GM18507 (cell line): ENCODE data around the gene LRRC8B.
"Not testable (repeated sequence)": the region's sequence is repeated elsewhere in the genome, so short reads cannot be mapped to it uniquely, and the experiment has no call there.

Experiments used
- DNase-seq: peaks from one replicate; pipeline ENCODE4 v3.0.0; 2011; ENCODE audit warnings: low read depth; ENCODE audit not compliant: insufficient read length; ENCODE audit errors: extremely low spot score
- FAIRE-seq: peaks from 2 replicates; lab custom pipeline; 2011; peaks lifted over from hg19 to GRCh38; lab: Jason Lieb, UNC

LRRC8B gene

DNA sequence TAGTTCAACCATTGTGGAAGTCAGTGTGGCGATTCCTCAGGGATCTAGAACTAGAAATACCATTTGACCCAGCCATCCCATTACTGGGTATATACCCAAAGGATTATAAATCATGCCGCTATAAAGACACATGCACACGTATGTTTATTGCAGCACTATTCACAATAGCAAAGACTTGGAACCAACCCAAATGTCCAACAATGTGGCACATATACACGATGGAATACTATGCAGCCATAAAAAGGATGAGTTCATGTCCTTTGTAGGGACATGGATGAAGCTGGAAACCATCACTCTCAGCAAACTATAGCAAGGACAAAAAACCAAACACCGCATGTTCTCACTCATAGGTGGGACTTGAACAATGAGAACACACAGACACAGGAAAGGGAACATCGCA lies 2.7 kb upstream of the LRRC8B start:
- DNase-seq, FAIRE-seq: not testable (repeated sequence)

DNA sequence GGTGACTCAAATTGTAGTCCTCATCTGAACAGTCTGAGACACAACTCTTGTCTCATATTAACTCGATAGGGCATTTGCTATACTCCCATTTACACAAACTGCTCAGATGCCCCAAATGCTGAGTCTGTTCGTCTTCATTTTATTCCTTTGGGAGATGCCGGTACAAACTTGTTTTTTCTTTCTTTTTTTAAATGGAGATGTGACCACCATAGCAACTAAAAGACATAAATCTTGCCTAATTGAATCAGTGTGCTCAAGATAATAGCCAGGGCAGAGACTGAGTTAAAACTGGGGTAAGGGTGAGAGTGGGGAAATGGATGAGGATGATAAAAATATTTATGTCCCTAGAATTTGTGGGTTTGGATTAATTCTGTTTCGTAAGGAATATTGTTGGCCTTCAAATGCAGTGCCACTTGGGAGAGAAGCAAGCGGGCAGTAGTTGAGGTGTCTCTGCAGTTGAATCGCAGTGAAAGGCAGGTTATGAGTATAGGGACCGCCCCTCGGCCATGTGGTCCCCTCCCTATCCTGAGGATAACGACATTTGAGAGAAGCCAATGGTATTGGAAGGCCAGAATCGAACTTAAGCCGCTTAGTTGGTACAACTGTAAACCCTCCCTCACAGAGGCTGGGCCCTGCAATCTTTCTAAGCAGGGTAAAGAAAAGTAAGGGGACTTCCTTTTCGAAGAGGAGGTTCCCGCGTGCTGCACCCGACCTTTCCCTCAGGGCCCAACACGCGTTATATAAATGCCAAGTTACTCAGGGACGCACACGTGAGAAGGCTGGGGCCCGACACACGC lies 859 bp upstream of the LRRC8B start:
- DNase-seq (peak; percentile 14), FAIRE-seq (peak; percentile 64)

DNA sequence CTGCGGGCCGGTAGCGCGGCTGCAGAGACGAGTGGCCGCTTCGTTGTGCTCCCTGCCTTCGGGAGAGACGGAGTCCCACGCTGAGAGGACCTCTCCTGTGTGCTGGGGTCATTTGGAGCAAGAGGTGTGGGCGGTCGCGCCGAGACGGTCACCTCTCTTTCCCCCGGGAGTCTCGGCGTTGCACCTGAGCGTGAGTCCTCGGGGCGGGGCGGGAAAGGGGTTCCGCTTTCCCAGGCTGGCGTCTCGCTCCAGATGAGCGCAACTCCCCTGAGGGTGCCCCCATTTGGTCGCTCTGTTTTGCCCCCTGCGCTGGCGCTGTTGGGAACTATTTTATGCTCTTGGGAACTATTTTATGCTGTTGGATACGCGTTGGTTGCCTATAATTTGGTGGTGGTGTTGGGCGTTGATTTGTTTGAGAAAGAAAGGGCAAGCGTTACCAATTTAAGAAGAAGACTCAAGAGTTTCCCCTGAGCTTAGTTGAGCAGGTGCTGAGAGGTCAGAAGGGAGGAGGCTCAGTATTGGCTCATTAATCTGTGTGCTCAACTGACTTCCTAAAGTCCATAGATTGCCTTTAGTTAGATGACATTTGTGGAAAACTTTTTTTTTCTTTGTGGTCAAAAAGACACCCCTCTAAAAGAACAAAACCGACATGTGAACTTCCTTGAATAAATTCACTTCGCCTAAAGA lies 683 bp downstream of the LRRC8B start:
- FAIRE-seq: peak; percentile 67
- DNase-seq: peak; percentile 8

DNA sequence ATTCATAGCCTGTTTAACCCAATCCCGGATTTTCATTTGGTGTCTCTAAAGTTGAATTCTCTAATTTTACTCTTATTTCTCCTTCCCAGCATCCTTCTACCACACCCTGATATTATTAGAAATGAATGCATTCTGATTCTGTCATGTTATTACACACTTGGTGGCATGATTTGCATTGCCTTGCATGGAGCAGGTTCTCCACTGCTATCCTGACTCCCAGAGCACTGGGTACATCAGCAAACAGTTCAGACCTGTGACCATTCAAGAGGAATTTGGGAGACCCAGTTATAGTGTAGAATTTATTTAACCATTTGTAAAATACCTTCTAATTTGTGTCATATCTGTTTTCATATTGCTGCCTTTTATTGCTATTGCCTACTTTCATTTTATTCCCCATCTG lies 2.6 kb downstream of the LRRC8B start:
- DNase-seq: no peak
- FAIRE-seq: no peak

DNA sequence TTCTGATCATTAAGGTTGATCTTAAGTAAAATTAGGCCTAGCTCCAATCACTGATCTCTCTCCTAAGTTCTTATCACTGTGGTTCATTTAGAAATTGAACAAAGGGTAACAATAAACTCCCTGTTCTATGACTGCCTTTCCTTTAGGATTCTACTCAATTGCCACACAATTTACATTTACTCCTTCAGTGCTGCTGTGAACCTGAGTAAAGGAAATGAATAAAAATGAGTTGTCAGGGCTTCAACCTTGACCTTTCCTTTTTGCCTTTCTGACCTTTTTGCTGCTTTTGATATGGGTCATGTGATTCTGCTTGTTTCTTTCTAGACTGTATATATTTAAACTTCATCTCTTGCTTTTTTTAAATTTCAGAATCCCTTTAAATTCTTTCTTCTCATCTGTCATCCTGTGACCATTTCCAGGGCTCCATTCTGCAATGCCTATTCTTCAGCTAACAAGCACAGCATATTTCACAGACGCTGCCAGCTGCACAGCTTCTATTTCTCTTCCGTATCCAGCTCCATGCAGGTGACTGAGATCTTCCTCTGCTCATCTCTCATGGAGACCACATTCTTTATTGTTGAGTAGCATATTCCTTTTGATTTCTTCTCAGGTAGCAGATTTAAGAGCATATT lies 3.2 kb downstream of the LRRC8B start:
- FAIRE-seq: no peak
- no peak for DNase-seq

DNA sequence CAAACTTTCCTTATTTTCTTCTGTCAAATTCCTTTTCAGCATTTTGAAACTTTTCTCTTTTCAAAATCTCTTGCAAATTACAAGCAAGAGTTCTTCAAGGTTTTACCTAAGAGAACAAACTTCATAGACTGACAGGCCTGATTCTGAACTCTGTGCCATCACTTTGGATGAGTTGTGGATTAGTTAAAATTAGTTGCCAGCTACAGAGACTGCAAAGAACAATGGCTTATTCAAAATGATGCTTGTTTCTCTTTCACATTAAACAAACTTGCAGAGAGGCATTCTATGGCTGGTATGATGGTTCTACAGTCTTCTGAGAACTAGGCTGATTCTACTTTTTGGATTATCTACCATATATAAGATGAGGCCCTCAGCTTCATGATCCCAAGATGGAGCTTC lies 3.8 kb downstream of the LRRC8B start:
- FAIRE-seq: no peak
- DNase-seq: no peak

DNA sequence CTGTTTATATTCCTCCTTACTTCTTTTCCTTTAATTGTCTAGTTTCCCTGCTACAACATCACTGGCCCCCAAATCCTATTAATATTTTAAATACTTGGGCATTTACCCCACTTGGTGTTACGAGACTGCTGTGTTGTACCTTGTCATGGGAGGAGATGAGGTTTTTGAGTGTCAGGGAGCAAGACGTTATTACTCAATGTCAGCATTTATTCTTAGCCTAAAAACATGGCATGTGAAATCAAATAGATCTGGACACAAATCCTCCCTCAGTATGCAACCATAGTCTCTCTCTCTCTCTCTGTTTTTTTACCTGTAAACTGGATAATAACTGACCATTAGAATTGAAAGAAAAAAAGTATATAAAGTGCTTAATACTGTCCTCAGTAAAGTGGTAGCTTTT lies 4.6 kb downstream of the LRRC8B start:
- DNase-seq (no peak), FAIRE-seq (peak; percentile 44)

DNA sequence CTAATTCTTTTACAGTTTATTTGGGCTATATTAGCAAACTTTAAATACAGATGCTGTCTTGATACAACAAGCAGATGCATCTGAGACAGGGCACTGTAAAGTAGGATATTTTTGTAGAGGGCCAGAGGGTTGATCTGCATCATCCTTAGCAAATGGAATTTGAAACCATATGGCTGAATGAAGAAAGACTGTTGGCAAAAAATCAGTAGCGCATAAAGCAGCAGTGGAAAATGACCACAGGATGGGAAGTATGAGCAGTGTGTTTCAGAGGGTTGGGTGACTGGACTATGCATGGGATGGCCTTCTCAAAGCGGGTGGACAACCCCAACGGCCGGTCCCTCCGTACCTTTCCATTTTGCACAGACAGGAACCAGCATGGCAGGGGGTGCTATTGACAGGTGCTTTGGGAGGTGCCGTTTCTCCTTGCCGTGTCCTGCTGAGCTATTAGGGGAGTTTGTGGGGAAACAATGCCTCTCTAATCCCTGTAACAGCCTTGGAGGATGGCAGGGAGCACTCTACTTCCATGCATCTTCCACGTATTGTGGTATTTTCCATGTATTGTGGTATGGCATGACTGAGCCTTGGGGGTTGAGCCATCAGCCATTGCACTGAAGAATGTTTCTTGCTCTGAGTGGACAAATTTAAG lies 5.9 kb downstream of the LRRC8B start:
- no peak for FAIRE-seq
- DNase-seq: no peak

DNA sequence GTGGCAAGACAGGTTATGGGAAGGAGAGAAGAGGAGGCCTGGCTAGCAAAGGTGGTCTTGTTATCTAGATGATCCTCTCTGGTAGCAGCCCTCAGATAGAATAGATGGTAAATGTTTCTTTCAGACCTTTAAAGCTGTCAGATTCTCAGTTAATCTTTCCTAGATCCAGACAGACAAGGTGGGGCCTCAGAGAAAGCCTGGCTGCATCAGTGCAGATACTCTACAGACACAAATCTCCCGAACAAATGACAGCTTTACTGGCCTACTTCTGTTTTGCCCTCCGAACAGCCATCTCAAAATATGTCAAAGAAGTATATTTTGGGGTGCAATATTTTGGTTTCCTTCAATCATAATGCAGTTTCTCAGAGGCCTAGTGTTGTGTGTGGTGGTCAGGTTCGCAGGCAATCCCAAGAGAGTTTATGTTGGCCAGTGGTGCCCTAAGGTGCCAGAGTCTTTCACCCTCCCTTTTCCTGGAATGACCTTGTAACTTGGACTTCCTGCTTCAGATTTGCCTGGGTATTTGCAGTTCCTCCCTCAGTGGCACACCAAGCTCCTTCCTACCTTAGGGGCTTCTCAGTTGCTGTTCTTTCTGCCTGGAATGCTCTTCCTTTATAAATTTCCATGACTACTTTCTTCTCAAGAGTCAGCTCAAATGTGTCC lies 7.0 kb downstream of the LRRC8B start:
- FAIRE-seq: no peak
- DNase-seq: no peak

DNA sequence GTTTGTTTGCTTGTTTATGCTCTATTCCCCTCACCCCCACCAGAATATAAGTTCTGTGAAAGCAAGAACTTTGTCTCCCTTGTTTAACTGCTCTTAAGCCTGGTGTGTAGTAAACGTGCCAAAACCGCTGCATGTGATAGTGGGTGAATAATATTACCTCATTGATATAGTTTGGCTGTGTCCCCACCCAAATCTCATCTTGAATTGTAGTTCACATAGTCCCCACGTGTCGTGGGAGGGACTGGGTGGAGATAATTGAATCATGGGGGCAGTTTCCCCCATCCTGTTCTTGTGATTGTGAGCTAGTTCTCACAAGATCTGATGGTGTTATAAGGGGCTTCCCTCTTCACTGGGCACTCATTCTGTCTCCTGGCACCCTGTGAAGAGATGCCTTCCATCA lies 7.6 kb downstream of the LRRC8B start:
- no peak for FAIRE-seq
- no peak for DNase-seq

DNA sequence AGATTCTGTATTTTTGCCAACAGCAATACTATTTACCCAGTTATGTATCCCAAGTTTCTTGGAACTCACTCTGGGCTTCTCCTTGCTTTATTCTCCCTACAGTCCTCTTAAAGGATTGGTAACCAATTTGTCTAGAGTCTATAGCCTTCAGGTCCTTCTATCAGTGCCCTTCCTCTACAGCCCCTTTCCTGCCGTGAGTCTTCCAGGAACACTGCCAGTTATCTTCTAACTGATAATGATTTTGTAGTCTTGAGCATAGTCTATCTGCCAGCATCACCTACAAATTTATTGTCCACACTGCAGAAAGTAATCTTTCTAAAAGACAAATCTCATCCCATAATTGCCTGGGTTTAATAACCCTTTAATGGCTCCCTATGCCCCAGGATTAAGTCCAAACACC lies 8.2 kb downstream of the LRRC8B start:
- no peak for FAIRE-seq
- DNase-seq: no peak

DNA sequence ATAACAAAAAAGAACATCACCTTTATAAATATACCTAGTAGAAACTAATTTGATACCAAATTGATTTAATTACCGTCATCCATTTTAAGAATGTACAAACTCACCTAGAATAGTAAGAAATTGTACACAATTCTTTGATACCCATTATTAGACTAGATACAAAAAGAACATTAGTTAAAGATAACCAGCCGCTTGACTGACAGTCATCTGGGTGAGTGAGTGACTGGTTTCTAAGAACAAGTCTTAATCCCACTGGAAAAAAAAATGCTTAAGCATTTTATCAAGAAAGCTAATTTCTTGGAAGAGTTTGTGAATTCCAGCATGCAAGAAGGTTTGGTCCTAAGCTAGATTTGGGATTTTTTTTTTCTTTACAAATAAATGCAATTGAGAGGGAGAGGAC lies 10.9 kb downstream of the LRRC8B start:
- FAIRE-seq (no peak), DNase-seq (no peak)

DNA sequence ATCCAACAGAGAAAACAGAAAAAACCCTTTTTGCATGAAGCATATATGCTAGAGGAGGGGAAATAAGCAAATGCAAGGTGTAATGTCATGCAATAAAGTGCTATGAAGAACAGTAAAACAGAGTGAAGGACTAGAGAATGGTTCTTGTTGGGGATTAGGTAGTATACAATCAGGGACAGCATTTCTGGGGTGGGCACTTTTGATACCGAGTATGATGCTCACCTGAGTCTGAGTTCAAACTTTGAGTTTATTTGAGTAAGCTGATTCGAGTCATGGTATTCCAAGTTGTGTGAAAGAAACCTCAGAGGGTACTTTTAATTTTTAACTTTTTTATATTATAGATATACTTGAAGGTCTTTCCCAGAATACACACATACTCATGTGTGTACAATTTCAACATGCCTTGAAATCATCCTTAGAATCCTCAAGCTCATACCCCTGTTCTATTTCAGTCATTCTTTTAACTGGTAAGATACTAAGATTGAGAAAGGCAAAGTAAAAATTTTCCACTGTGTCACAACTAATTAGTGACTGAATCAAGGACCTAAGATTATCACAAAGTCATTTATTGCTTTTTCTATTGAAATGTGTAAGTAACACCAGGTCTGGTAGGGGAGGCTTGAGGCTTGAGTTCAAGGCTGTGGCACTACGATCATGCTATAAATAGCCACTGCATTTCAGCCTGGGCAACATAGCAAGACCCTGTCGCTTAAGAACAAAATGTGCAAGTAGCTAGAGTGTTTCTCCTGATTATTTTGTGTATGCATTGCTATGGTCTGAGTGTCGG lies 12.1 kb downstream of the LRRC8B start:
- DNase-seq (no peak), FAIRE-seq (peak; percentile 15)

DNA sequence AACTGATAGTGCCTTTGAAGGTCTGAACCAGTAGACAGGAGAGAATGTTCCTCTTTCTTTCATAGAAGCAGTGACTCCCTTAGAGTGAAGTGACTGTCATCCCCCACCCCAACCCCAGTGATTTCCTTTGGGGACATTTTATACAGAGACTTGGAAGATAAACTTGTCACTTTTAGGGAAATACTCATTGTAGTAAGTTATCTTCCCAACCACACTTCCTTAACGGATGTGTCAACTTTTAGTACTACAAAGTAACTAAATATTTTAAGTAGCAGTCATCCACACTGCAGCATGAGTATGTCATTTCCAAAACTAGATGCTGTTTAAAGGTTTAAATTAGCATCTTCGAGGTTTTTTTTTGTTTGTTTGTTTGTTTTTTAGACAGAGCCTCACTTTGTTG lies 13.7 kb downstream of the LRRC8B start:
- DNase-seq (no peak), FAIRE-seq (peak; percentile 31)

DNA sequence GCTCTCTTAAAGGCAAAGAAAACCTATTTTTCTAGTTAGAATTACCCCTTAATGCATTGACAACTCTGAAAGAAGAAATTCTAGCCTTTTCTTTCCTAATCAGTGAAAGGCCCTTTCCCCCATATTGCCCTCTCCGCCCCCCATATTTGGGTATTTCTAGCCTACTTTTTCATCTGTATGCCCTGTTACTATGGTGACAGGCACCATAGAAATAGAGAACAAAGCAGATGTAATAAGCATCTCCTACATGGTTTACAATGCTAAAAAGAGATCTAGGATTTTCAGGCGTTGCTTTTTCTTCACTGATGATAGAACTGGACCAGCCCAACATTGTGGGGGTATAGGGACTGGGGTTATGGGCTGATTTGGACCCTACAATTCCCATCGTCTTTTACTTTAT lies 14.5 kb downstream of the LRRC8B start:
- no peak for FAIRE-seq
- no peak for DNase-seq

DNA sequence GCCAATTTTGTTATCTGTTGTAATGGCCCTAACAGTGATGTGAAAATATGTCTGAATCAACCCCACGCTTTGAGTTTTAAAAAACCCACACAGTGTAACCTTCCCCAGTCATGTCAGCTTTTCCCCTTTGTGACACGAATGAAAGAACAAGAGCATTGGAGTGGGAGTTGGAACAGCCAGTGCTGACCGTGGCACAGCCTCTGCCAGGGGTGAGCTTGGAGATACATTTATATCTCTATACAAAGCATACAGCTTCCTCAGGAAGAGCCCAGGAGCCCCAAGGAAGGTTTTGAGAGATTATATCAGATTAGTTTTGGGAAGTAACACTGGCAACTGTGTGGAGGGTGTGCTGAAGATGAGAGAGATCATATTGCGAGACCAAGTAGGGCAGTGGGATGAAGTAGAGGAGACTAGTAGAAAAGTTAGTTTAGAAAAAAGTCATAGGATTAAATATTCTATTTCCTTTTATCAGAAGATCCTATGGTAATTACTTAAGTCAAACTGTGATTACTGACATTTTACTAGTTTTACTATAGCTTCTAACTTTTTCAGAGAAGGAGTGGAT lies 15.9 kb downstream of the LRRC8B start:
- FAIRE-seq (peak; percentile 38), DNase-seq (no peak)

DNA sequence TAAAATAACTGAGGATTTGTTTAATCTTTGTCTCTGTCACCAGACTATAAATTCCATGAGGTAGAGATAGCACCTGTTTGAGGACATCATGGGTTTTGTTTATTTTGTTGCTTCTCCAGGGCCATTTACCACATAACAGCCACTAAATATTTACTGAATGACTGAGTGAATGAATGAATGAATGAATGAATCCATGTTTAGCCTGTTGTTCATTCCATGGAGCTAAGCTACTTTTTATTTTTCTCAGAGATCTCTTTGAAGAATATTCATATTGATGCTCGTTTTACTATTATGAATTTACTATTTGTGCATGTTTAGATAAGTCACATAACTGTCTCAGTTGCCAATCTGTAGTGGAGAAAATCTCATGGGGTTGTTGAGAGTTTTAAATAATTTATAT lies 17.7 kb downstream of the LRRC8B start:
- FAIRE-seq: no peak
- DNase-seq: no peak

DNA sequence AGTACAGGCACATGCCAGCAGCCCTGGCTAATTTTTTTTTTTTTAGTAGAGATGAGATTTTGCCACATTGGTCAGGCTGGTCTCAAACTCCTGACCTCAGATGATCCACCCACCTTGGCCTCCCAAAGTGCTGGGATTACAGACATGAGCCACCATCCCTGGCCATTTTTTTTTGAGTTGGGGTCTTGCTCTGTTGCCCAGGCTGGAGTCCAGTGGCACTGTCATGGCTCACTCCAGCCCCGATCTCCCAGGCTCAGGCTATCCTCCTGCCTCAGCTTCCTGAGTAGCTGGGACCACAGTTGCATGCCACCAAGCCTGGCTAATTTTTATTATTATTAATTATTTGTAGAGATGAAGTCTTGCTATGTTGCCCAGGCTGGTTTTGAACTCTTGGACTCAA lies 19.0 kb downstream of the LRRC8B start:
- FAIRE-seq, DNase-seq: not testable (repeated sequence)
